ENCODE measurements around the gene ZNRF4.

Gene ZNRF4

DNA sequence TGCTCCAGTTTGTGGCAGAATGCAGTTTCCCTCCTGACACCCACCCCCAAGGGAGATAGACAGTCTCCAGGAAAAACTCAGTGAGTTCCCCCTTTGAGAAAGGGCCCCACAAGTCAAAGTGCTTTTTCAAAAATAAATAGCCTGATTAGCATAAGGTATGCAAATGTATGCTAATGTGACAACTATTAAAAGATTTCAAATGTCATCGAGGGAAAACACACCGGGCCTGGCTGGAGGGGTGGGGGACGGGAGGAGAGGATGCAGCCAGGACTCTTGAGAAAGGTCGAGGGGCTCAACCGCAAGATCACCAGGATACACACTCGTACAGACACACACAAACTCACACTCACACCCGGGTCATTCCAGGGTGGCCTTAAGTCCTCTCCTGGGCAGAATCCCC, 34.3 kb upstream of the ZNRF4 start:
- Histone ChIP-seq H3K4me1 (ENCODE audit: control insufficient read depth, insufficient read depth, low read length) (no peaks in the 10 kb centered on the region), H3K4me3 (ENCODE audit: low read depth, low read length) (no peak overlapping the region), H3K9me3 (ENCODE audit: control insufficient read depth, insufficient read depth, low read depth, low read length) (no peaks in the 10 kb centered on the region), H3K27ac (ENCODE audit: extremely low read depth, low read depth, low read length) (no peak overlapping the region), H3K36me3 (ENCODE audit: control insufficient read depth in 2 of 2, insufficient read depth in 1 of 2, low read length in 2 of 2) (no peaks in the 10 kb centered on the region)
- no peak for TF ChIP-seq ZNF707 (tag by site-specific recombination; IDR thresholded peaks at IDR 0.05)
- no peak for TF ChIP-seq ZFP69B (tag by site-specific recombination; IDR thresholded peaks at IDR 0.05)
- TF ChIP-seq, protein P1, sequence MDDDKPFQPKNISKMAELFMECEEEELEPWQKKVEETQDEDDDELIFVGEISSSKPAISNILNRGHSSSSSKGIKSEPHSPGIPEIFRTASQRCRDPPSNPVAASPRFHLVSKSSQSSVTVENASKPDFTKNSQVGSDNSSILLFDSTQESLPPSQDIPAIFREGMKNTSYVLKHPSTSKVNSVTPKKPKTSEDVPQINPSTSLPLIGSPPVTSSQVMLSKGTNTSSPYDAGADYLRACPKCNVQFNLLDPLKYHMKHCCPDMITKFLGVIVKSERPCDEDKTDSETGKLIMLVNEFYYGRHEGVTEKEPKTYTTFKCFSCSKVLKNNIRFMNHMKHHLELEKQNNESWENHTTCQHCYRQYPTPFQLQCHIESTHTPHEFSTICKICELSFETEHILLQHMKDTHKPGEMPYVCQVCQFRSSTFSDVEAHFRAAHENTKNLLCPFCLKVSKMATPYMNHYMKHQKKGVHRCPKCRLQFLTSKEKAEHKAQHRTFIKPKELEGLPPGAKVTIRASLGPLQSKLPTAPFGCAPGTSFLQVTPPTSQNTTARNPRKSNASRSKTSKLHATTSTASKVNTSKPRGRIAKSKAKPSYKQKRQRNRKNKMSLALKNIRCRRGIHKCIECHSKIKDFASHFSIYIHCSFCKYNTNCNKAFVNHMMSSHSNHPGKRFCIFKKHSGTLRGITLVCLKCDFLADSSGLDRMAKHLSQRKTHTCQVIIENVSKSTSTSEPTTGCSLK (tag by site-specific recombination; IDR thresholded peaks at IDR 0.05), result no peak
- no peak for TF ChIP-seq ZNF792 (tag by site-specific recombination; IDR thresholded peaks at IDR 0.05)
- no peak for TF ChIP-seq ZEB2 (tag by site-specific recombination; IDR thresholded peaks at IDR 0.05)
- TF ChIP-seq GLI2 (tag by site-specific recombination; IDR thresholded peaks at IDR 0.05; ENCODE audit: borderline replicate concordance, low read depth), result no peak
- peak; percentile 45 for TF ChIP-seq GLIS1 (tag by site-specific recombination; IDR thresholded peaks at IDR 0.05)
- TF ChIP-seq ZNF571 (tag by site-specific recombination; IDR thresholded peaks at IDR 0.05), result no peak
- no peak for TF ChIP-seq ZNF214 (tag by site-specific recombination; IDR thresholded peaks at IDR 0.05; ENCODE audit: borderline replicate concordance)
- ChIA-PET CTCF (no interaction called here), POLR2A (no interaction called here)

DNA sequence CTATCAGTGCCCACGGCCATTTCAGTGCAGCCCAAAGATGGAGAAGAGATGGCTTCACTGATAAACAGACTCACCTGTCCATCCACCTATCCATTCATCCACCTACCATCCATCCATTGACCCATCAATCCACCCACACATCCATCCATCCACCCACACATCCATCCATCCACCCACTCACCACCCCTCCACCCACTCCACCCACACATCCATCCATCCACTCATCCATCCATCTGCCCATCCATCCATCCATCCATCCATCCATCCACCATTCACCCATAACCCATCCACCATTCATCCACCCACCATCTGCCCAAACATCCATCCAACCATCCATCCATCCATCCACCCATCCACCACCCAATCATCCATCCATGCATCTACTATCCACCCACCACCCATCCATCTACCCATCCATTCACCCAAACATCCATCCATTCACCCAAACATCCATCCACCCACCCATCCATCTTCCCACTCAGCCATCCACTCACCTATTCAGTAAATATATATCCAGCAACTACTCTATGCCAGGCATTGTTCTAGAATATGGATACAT, 31.6 kb upstream of the ZNRF4 start:
- ChIA-PET POLR2A (no interaction called here), CTCF (interaction anchor here (0.6 kb wide), 1 partner anchor 200 kb away, joined by 5 read pairs; no protein-coding TSS in a partner anchor)
- no peaks in the 10 kb centered on the region for H3K4me1 ChIP-seq (ENCODE audit: control insufficient read depth, insufficient read depth, low read length)
- no peak overlapping the region for H3K27ac ChIP-seq (ENCODE audit: extremely low read depth, low read depth, low read length)
- no peaks in the 10 kb centered on the region for H3K36me3 ChIP-seq (ENCODE audit: control insufficient read depth in 2 of 2, insufficient read depth in 1 of 2, low read length in 2 of 2)
- H3K4me3 ChIP-seq (ENCODE audit: low read depth, low read length), result no peak overlapping the region
- no peaks in the 10 kb centered on the region for H3K9me3 ChIP-seq (ENCODE audit: control insufficient read depth, insufficient read depth, low read depth, low read length)
- TF ChIP-seq ZNF658 (tag by site-specific recombination; IDR thresholded peaks at IDR 0.05) (0 out of 2 replicates have a peak, but pooled peaks have one; percentile 58), ZBTB7A (tag by site-specific recombination; IDR thresholded peaks at IDR 0.05; ENCODE audit: low read depth) (no peak), ZNF555 (tag by site-specific recombination; conservative IDR thresholded peaks at IDR 0.05) (no peak), ZBTB17 (tag by site-specific recombination; IDR thresholded peaks at IDR 0.05) (peak; percentile 91), ZNF140 (tag by site-specific recombination; IDR thresholded peaks at IDR 0.05) (no peak), ZNF169 (tag by site-specific recombination; IDR thresholded peaks at IDR 0.05) (no peak), ZNF677 (tag by site-specific recombination; IDR thresholded peaks at IDR 0.05) (no peak), EGR2 (tag by site-specific recombination; IDR thresholded peaks at IDR 0.05; ENCODE audit: low read depth) (peak; percentile 98), ZNF777 (tag by site-specific recombination; IDR thresholded peaks at IDR 0.05; ENCODE audit: borderline replicate concordance) (peak; percentile 55; the same call in 1 of the 2 replicates), ZNF239 (tag by site-specific recombination; IDR thresholded peaks at IDR 0.05) (no peak), ZNF221 (tag by site-specific recombination; IDR thresholded peaks at IDR 0.05; ENCODE audit: borderline replicate concordance) (no peak), ZNF341 (tag by site-specific recombination; IDR thresholded peaks at IDR 0.05; ENCODE audit: low read depth) (no peak), MZF1 (tag by site-specific recombination; IDR thresholded peaks at IDR 0.05; ENCODE audit: borderline replicate concordance) (no peak), SP3 (tag by site-specific recombination; IDR thresholded peaks at IDR 0.05) (no peak), SALL2 (tag by site-specific recombination; IDR thresholded peaks at IDR 0.05; ENCODE audit: borderline replicate concordance) (no peak)
- TF ChIP-seq, protein P2, sequence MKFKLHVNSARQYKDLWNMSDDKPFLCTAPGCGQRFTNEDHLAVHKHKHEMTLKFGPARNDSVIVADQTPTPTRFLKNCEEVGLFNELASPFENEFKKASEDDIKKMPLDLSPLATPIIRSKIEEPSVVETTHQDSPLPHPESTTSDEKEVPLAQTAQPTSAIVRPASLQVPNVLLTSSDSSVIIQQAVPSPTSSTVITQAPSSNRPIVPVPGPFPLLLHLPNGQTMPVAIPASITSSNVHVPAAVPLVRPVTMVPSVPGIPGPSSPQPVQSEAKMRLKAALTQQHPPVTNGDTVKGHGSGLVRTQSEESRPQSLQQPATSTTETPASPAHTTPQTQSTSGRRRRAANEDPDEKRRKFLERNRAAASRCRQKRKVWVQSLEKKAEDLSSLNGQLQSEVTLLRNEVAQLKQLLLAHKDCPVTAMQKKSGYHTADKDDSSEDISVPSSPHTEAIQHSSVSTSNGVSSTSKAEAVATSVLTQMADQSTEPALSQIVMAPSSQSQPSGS (tag by site-specific recombination; IDR thresholded peaks at IDR 0.05; ENCODE audit: low read depth), result no peak
- TF ChIP-seq, protein P3, sequence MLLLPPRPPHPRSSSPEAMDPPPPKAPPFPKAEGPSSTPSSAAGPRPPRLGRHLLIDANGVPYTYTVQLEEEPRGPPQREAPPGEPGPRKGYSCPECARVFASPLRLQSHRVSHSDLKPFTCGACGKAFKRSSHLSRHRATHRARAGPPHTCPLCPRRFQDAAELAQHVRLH (tag by site-specific recombination; IDR thresholded peaks at IDR 0.05), result no peak
- TF ChIP-seq, protein P4, sequence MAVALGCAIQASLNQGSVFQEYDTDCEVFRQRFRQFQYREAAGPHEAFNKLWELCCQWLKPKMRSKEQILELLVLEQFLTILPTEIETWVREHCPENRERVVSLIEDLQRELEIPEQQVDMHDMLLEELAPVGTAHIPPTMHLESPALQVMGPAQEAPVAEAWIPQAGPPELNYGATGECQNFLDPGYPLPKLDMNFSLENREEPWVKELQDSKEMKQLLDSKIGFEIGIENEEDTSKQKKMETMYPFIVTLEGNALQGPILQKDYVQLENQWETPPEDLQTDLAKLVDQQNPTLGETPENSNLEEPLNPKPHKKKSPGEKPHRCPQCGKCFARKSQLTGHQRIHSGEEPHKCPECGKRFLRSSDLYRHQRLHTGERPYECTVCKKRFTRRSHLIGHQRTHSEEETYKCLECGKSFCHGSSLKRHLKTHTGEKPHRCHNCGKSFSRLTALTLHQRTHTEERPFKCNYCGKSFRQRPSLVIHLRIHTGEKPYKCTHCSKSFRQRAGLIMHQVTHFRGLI (tag by site-specific recombination; IDR thresholded peaks at IDR 0.05), result no peak
- TF ChIP-seq, protein P5, sequence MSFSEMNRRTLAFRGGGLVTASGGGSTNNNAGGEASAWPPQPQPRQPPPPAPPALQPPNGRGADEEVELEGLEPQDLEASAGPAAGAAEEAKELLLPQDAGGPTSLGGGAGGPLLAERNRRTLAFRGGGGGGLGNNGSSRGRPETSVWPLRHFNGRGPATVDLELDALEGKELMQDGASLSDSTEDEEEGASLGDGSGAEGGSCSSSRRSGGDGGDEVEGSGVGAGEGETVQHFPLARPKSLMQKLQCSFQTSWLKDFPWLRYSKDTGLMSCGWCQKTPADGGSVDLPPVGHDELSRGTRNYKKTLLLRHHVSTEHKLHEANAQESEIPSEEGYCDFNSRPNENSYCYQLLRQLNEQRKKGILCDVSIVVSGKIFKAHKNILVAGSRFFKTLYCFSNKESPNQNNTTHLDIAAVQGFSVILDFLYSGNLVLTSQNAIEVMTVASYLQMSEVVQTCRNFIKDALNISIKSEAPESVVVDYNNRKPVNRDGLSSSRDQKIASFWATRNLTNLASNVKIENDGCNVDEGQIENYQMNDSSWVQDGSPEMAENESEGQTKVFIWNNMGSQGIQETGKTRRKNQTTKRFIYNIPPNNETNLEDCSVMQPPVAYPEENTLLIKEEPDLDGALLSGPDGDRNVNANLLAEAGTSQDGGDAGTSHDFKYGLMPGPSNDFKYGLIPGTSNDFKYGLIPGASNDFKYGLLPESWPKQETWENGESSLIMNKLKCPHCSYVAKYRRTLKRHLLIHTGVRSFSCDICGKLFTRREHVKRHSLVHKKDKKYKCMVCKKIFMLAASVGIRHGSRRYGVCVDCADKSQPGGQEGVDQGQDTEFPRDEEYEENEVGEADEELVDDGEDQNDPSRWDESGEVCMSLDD (tag by site-specific recombination; IDR thresholded peaks at IDR 0.05), result no peak

All from HEK293 (cell line).